ENCODE results near the gene KRT78.

KRT78 gene

DNA sequence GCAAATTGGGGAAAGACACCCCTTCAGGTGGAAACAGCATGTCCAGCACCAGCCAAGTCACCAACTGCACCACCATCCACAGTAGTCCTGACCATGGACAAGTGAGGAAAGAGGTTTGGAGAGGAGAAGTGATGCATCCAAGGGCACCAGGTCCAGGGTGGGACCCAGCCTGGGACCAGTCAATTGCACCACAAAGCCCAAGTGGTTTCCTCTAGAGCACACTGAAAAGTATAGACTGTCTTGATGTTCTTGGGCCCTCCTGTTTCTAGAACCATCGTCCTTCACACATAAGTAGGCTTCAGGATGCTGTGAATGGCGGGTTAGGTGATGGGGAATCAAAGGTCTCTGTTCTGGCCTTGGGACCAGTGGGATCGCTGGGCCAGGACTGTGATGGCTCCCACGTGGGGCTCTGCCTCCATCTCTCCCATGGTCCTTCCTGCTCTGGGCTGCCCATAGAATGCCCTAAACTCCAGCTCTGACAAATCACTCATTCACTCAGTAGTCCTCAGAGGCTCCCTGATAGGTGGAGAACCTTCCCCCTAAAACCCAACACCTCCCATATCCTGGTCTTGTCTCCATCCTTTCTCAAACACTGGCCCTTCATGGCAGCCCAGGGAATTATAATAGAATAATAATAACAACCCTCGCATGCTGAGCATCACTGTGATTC, 23.9 kb downstream of the KRT78 start:
- no peak for DNase-seq (ENCODE audit: low read depth)

DNA sequence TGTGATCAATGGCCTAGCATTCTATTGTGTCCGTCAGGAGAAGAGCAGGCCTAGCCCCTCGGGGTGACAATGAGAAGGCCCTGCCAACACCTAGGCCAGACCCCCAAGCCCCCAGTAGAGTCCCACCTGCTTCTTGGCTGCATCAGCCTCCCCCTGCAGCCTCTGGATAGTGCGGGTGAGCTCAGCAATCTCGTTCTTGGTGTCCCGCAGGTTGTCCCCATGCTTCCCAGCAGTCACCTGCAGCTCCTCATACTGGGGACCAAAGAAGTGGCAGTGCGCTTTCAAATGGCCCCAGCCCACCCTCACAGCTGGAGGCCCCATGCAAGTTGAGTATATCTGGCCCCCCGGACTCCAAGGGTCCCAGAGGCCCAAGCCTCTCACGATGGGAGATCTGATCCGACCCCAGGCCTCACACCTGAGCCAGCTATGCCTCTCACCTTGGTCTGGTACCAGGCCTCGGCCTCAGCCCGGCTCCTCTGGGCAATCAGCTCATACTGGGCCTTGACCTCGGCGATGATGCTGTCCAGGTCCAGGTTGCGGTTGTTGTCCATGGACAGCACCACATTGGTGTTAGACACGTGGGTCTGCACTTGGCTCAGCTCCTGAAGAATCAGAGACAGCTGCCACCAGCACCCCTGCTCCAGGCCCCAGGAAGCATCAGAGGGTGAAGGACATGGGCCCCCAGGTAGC, 24.9 kb downstream of the KRT78 start:
- DNase-seq (ENCODE audit: low read depth), result no peak

DNA sequence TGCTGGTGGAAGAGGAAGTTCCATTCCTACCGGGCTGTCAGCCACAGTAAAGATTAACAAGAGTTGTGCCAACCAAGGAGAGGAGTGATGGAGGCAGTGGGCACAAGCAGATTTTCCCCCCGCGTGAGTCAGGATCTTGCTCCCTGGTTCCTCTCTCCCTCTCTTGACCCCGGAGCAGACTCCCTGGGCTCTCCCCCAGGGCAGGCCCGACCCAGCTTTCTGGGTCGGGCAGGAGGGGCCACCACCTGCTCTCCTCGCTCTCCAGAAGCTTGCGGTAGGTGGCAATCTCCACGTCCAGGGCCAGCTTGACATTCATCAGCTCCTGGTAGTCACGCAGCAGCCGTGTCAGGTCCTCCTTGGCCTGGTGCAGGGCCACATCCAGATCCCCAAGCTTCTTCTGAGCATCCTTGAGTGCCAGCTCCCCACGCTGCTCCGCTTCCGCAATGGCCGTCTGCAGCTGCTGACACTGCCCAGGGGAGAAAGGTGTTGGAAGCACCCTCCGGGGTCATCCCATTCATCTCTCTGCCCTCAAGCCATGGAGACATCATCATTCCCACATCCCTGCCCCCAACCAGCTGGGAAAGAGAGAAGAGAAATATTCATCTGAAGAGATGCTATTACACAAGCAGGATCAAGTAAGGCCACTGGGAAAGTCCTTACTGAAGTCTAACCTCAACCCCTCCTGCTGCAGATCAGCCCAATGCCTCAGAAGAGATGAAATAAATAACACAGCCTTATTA, 25.9 kb downstream of the KRT78 start:
- DNase-seq (ENCODE audit: low read depth), result no peak

DNA sequence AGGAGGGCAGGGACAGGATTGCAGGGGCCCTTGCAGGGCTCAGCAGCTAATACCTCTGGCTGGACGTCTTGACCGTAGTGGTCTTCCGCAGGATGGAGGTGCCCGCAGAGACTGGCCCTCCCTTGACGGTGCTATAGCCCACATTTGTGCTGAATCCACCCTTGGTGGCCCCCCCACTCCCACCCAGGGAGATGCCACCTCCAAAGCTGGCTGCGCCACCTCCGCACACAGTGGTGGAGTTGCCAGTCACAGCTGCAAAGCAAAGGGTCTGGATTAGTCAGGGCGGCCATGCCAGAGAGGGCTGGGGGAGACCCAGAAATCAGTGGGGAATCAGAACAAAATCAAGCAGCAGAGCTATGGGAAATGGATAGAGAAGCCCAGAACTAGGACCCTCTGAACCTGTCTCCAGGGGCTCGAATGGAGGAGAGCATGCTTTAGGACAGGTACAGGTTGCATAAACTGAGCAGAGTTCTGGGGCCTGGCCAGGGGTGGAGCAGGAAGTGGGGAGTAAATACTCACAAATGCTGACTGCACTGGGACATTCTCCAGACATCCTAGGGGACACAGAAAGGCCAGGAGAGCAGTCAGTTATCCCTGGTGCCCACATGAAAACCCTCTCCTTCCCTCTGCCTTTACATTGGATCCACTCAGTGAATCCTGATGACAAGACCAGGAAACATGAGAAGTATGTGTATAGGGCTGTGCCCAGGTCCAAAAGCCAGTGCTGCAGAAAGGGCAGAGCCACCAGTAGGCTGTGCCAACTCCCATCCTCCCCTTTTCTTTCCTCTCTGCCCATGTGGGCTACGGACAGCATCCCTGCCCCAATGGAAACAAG, 26.8 kb downstream of the KRT78 start:
- DNase-seq (ENCODE audit: low read depth), result no peak

DNA sequence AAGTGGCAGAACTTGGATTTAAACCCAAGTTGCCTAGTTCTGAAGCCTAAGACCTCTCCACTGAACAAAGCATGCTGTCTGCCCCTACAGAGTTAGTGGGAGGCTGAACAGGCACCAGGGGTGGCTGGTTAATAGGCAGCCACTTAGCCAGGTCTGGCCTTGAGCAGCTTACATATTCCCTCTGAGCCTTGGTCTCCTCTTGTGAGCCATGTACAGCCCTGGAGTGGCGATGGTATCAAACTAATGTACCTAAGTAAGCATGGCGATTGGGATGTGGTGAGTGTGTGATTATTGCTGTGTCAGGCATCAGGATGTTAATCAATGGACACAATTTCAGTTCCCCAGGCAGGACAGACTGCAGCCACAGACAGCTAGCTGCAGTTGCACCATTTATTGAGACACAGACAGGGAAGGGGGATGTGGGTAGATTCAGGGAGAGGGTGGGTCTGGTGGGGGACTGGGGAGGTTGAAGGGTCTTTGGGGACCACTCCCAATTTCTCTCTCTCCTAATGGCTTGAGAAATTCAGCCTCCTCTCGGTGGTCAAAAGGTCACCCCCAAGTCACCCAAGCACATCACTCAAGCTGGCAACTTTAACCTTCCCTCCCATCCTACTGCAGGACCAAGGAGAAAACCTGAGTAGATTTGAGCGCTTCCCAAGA, 27.6 kb downstream of the KRT78 start:
- no peak for DNase-seq (ENCODE audit: low read depth)

DNA sequence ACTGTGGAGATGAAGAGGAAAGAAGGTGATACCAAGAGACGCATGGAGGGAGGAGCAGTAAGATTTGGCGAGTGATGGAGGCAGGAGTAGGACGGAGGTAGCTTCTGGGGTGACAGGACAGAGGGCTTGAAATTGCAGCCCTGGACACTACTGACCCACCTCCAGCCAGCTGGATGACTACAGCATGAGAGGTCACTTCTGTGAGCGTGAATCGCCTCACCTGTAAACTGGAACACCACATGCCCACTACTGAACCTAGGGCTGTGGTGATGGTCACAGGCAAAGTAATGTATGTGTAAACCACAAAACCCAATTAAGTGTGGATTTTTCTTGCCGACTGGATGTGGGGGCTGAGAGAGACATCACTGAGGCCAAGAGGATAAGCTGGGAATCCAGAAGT, 28.3 kb downstream of the KRT78 start:
- no peak for DNase-seq (ENCODE audit: low read depth)

DNA sequence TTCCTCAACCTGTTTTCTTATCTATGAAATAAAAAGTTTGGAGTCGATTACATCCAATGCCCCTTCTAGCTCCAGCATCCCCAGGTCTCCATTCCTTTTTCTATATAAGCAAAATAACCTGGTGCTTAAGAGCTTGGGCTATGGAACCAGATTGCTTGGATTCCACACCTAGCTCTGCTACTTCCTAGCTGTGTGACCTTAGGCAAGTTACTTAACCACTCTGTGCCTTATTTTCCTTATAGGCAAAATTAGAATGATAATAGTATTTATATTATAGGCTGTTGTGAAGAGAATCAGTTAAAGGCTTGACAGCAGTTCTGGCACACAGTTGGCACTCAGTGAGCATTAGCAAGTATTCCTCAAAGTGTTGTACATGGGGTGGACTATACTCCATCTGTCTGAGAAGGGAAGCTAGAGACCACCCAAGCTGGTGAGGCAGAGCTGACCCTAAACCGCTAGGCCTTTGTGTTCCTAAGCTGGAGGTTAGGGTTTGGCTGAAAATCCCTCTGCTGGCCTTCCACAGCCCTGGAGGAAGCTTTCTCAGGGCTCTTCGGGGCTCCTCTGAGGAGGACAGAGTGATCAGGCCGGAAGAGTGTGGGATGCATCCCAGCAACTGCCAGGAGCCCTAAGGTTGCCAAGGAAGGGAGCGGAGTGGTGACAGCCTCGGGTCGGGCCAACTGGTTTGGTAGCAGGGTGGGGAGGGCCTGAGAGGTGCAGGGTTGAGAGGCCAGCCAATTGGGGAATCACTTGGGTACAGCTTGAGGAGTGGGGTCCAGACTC, 28.9 kb downstream of the KRT78 start:
- DNase-seq (ENCODE audit: low read depth), result no peak

DNA sequence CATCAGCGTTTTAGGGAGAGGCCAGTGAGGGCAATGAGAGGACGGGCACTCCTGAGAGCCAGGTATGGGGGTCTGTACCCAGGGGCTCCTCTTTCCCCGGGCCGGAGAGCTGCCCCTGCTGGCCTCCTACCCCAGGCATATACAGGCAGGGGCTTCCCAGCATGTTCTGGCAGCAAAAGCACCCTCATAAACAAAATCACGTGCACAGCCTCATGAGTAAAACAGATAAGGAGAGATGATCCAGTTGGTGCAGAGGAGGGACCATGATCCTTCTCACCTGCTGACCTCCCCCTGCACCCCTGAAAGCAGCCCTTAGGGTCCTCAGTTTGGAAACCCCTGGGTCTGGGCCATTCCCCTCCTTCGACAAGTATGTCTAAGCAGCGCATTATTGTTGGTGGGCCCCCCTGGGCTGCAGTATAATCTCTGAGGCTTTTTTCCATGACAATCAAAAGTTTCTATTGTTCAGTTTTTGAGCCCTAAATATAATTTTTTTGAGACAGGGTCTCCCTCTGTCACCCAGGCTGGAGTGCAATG, 29.8 kb downstream of the KRT78 start:
- no peak for DNase-seq (ENCODE audit: low read depth)

DNA sequence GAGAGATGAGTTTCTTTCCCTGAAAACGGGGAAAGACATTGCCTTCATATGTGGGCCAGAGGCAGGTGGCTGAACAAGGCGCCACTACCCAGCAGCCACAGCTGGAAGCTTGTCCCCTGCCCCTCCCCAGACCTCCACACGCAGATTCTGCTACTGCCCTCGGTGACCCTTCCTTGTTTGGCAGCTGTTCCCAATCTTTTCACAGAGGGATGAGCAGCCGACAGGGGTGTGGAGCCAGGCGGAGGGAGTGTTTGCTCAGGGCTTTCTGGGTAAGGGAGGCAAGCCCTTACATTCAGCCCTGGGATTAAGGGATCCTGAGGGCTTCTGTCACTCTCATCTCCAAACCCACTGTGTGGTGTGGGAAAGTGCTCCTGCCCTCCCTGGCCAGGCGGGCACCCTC, 30.4 kb downstream of the KRT78 start:
- no peak for DNase-seq (ENCODE audit: low read depth)

DNA sequence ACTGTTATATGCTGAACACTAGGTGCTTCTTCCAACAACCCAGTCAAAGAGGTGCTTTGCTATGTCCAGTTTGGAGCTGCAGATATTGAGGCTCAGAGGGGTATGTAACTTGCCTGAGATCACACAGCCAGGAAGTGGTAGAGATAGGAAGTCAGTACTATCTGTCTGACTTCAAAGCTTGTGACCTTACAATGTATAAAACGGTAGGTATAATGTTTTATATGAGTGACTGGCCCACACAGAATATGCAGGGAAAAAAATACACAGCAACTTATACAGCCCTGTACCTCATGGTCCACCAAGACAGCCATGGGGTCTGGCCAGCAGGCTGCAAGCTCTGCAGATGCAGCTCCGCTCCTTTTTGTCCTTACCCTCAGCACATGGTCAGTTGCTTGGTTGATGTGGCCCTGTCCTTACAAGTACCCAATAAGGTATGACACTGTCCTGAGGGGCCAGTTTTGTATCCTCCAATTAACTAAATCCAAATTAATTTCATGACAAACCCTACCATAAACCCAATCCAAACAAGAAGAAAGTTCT, 31.0 kb downstream of the KRT78 start:
- no peak for DNase-seq (ENCODE audit: low read depth)

DNA sequence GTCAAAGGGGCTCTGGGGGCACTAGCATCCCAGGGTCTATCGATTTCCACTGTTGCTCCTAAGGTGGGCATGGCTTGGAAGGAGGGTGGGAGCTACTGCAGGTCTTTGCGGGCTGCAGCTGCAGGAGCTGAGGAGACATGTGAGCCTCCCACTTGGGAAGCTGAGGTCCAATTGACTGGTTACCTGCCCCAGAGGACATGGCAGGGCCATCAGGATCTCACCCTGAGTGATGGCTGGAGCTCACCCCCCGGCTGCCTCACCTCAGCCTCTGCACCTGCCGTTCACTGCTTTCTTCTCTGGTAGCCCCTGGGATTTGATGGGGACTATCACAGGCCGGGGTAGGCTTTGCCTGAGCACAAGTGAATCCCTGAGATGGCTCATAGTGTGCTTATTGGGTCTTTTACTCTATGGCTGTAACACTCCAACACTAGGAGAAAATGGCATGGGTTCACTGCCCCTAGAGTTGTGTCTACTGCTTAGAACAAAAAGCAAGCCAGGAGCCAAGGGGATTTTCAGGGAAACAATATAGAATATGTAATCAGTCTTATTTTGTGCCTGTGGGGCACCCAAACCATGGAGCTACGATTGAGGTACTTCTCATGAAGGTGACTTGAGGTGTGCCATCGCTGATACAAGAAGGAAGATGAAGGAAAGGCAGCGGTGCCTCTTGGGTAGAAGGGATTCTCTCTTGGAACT, 31.6 kb downstream of the KRT78 start:
- no peak for DNase-seq (ENCODE audit: low read depth)

DNA sequence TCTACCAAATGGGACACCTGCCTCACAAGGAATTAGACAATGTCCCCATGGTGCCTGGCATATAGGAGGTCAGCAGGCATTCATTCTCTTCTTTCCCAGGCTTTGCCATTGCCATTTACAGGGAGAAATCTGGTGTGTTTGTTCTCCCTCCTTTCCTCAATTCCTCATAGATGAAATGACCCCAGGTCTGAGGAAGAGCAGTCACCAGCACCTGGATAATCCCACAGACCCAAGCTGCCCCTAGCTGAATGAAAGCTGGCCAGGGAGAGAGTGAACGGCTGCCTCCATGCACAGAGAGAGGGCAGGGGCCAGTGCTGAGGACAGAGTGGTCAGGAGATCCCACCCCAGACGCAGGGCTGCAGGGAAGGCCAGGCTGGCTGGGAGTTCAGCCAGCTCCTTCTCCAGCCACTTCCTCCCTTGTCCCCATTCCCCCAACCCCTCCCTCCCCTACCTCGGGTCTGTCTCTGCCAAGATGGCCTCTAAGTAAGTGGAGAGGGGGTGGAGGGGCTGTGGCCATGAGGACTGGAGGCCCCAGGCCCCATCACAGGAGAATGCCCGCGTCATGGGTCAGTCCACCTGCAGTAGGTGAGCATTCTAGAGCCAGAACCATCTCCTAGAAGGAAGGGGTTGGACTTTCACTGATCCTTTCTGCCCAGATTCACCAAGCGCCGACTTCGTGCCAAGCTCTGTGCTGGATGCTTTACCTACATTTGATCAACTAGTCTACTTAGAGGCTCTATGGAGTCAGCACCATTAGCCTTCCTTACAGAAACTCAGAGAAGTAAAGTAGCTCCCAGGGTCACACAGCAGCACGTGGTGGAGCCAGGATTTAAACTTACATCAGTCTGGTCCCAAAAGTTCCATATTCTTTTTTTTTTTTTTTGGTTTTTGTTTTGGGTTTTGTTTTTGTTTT, 32.9 kb downstream of the KRT78 start:
- no peak for DNase-seq (ENCODE audit: low read depth)

DNA sequence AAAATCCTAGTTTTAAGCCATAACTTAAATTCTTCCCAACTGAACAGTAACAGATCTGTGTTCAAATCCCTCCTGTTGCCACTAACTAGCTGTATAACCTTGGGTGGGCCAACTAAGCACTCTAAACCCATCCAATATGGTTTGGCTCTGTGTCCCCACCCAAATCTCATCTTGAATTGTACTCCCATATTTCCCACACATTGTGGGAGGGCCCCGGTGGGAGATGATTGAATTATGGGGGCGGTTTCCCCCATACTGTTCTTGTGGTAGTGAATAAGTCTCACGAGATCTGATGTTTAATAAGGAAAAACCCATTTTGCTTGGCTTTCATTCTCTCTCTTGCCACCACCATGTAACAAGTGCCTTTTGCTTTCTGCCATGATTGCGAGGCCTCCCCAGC, 33.6 kb downstream of the KRT78 start:
- no peak for DNase-seq (ENCODE audit: low read depth)

DNA sequence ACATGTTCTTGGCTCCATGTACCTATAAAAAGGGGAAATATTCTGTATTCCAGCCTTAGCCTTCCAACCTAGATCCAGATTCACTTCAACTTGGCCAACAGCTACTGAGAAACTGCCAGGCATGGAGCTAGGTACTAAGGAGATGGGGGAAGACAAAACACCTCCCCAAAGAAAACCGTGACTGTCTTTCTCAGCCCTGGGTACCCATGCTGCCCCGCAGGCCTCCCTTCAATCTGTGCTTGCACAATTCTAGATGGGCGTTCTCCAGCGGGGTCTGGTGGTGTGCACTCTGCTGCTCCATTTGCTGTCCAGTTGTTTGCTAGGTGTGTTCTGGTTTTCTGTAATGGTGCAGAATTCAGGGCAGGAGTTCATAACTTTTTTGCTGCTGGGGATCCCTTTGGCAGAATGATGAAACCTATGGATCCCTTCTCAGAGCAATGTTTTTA, 34.1 kb downstream of the KRT78 start:
- DNase-seq (ENCODE audit: low read depth), result no peak

DNA sequence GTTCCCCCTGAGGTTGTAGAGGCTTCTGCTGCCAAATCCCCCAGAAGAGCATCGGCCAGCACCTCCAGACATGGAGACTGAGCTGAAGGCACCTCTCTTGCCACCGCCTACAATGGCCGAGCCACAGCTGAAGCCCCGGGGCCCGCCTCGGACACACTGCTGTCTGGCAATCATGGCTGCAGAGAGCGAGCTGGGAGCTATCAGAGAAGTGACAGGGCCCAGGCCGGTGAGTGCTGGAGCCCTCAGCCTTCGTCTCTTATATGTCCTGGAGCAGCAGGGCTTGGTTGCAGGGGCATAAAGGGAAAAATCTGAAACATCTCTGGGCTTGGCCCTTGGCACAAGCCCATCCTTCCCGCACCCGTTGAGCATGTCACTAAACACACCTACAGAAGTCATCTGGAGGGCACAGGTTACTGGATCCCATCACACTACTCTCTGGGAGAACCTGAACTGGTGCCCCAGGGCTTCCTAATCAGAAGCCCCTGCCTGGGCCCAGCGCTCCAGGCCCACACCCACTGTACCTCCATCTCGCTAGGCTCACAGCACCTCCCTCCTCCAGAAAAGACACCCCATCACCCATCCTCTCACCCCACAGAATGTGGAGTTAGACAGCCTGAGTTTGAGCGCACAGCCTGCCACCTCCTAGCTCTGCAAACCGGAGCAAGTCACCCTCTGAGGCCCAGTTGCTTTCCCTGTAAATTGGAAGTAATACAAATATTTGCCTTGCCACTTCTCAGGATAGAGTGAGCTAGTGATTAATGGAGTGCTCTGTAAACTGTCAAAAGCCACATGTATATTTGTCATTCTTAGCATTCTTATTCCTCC, 34.7 kb downstream of the KRT78 start, which contains the start of gene KRT4:
TSS of gene KRT4 (minus strand) at position 232 of the 825 bp plus-strand sequence. CDS start at position 174, 58 bp downstream.
- no peak for DNase-seq (ENCODE audit: low read depth)

DNA sequence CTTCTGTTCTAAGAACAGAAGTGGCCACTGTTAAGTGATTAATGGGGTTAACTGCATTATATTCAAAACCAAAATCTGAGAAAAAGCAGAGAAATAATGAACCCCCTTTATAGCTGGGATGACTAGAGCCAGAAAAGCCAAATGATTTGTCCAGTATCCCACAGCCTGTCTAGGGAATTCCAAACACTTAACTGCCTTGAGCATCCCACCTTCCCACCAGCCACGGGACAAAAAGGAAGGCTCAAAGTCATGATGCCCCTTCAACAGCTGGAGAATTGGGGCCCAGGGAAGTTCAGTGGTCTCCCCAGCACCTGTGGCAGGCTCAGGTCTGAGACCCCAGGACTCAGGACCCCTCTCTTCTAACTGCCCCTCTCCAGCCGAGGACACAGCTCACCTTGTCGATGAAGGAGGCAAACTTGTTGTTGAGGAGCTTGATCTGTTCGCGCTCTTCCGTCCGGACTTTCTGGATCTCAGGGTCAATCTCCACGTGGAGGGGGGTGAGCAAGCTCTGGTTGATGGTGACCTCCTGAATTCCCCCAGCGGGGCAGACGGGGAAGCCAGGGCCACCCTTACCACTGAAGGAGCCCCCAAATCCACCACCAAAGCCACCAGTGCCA, 35.5 kb downstream of the KRT78 start:
- DNase-seq (ENCODE audit: low read depth), result no peak

DNA sequence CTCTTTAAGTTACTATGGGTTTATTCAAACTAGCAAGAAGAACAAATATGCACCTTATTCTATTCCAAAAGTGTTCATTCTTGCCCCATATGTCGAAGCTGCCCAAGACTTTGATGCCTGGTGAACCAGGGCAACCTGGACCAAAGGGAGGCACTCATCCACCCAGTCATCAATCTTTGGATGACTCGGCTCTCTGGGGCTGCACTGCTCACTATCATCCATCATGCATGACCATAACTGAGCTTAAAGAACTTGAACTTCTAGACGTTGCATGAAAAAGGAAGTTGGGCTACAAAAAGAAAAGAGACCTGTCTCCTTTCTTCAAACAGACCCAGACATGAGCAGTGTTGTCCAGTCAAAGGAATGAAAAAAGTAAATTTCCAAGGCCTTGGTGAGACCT, 36.0 kb downstream of the KRT78 start:
- DNase-seq (ENCODE audit: low read depth), result no peak
